Body of pancreas (tissue), 4 donors: ENCODE measurements around the gene IRS4. TPM values are rescaled to one million over a fixed set of nuclear protein-coding genes. Genes with fewer than 3 reads are reported as not detected.

Experiments
- ATAC-seq: fragments of 150-250 bp; one replicate; pipeline ENCODE4 v1.9.1; 2016
- DNase-seq, 4 donors: peaks; one replicate each; pipeline ENCODE4 v3.0.0-alpha.2; 2019
- H3K27ac ChIP-seq, 4 donors: fragments of 200-600 bp; sonication (generic); 1 replicate in 3 of 4; 2 replicates in 1 of 4; pipeline versions ENCODE4 v1.5.1 to v1.6.1; 2016 to 2019; ENCODE audit warnings: mild to moderate bottlenecking in 1 of 4, mixed read lengths in 1 of 4, moderate library complexity in 1 of 4
- H3K27me3 ChIP-seq, 2 donors: fragments of 200-600 bp; sonication (generic); one replicate each; pipeline ENCODE4 v1.6.0; 2016; ENCODE audit warnings: mild to moderate bottlenecking in 1 of 2
- H3K36me3 ChIP-seq, 2 donors: fragments of 200-600 bp; sonication (generic); replicated peaks in 1 of 2; 2 replicates each; pipeline ENCODE4 v1.5.1; 2016; ENCODE audit warnings: low read depth in 2 of 2; ENCODE audit not compliant: insufficient read depth in 1 of 2
- H3K4me1 ChIP-seq: fragments of 200-600 bp; sonication (generic); one replicate; pipeline ENCODE4 v1.6.0; 2016
- H3K4me3 ChIP-seq, 2 donors: fragments of 200-600 bp; sonication (generic); 1 replicate in 1 of 2; 2 replicates in 1 of 2; pipeline ENCODE4 v1.5.1; 2016 to 2019
- H3K9me3 ChIP-seq, 3 donors: fragments of 200-600 bp; sonication (generic); 1 replicate in 2 of 3; 2 replicates in 1 of 3; pipeline ENCODE4 v1.5.1; 2016
- POLR2A ChIP-seq, 3 donors: fragments of 450-650 bp; IDR thresholded peaks; one replicate each; pipeline ENCODE4 v1.6.1; 2016; ENCODE audit warnings: antibody characterized with exemption in 3 of 3, mild to moderate bottlenecking in 2 of 3
- WGBS, 2 donors: methylation state at CpG; one replicate each; pipeline ENCODE4 v1.1.5; 2017; 5-methylcytosine and 5-hydroxymethylcytosine counted together
- intact Hi-C: fragments of 100-400 bp; cut with DNase I; formaldehyde crosslinking; loops from one replicate; pipeline ENCODE4 v1.15.1; 2023
- total RNA-seq, 2 donors: library from RNA; depleted of rRNA; stranded (reverse); fragments of >200 nt; gene quantifications; one replicate each; pipeline ENCODE4 v1.1.0, GENCODE V29; 2016
- TF ChIP-seq, protein P1 (sequence below), 7 experiments: fragments of 450-650 bp in 4 of 7; fragments of 200-600 bp in 3 of 7; sonication (generic) in 3 of 7; IDR thresholded peaks; one replicate each; pipeline ENCODE4 v1.5.1; 2016 to 2019; ENCODE audit warnings: antibody characterized with exemption in 7 of 7

IRS4 gene
- total RNA-seq, 2 donors from 2014 or later, result 0.26 TPM; not detected in 1

DNA sequence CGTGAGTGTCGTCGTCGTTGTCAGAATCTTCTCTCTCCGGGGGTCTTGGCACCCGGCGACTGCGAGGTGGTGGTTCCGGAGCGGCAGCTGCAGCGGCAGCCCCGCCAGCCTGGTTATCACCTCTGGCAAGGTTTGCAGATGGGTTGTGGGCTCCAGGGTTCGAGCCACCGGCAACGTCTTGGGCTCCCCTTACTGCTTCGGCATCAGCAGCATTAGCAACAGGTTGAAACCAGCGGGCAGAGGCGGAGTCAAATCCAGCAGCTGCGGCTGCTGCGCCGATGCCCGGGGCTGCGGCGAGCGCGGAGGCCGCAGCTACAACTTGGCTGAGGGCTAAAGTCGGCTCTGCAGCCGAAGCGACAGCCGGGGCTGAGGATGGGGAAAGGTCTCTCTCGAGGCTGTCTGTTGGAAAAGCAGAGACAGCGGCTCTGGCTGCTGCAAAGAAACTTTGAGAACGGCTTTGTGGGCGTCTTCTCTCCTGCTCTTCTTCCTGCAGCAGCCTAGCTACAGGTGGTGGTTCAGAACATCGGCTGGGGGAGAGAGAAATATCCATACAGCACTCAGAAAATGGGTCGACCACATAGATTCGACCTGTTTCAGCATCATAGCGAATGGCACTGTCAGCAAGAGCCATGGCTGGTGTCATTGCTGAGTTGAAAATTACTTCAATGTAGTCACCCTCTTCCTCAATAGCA lies 3.6 kb downstream of the IRS4 start:
- H3K27me3 ChIP-seq, result no peaks in the 10 kb centered on the region
- DNase-seq (no peak), ATAC-seq (no peak)
- peaks cover 23% of the 10 kb centered on the region for H3K4me1 ChIP-seq
- intact Hi-C loops, result no loop called here
- WGBS, 2 donors, result 5 to 14% methylated on average over 13 to 30 of the region's 39 CpGs
- H3K4me3 ChIP-seq, result no peak overlapping the region
- no peak for TF ChIP-seq POLR2A (IDR thresholded peaks at IDR 0.05)
- TF ChIP-seq, protein P1, sequence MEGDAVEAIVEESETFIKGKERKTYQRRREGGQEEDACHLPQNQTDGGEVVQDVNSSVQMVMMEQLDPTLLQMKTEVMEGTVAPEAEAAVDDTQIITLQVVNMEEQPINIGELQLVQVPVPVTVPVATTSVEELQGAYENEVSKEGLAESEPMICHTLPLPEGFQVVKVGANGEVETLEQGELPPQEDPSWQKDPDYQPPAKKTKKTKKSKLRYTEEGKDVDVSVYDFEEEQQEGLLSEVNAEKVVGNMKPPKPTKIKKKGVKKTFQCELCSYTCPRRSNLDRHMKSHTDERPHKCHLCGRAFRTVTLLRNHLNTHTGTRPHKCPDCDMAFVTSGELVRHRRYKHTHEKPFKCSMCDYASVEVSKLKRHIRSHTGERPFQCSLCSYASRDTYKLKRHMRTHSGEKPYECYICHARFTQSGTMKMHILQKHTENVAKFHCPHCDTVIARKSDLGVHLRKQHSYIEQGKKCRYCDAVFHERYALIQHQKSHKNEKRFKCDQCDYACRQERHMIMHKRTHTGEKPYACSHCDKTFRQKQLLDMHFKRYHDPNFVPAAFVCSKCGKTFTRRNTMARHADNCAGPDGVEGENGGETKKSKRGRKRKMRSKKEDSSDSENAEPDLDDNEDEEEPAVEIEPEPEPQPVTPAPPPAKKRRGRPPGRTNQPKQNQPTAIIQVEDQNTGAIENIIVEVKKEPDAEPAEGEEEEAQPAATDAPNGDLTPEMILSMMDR (IDR thresholded peaks at IDR 0.05), result no peak
- no peaks in the 10 kb centered on the region for H3K36me3 ChIP-seq
- H3K9me3 ChIP-seq, result no peaks in the 10 kb centered on the region
- no peak overlapping the region for H3K27ac ChIP-seq

DNA sequence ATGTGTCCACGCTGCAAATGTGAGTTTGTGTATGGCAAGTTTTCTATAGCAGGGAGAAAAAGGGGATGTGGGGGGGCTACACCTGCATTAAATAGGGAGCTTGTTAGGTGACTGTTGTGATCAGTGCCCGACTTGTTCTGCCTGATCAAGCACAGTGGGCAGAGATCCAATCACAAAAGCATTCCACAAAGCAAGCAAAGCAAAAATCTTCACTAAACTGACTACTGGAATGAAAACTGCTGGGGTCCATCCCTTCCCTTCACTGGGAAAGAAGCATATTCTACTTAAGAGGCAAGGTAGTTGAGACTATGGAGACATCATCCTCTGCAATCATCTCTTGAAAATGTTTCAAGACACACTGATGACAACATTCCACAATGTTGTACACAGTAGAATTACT lies 5.2 kb downstream of the IRS4 start:
- no peaks in the 10 kb centered on the region for H3K9me3 ChIP-seq
- intact Hi-C loops, result no loop called here
- peaks cover 12% of the 10 kb centered on the region for H3K4me1 ChIP-seq
- TF ChIP-seq POLR2A (IDR thresholded peaks at IDR 0.05), result no peak
- TF ChIP-seq, protein P1 (IDR thresholded peaks at IDR 0.05), result no peak
- H3K4me3 ChIP-seq, result no peak overlapping the region
- no peaks in the 10 kb centered on the region for H3K36me3 ChIP-seq
- no peaks in the 10 kb centered on the region for H3K27me3 ChIP-seq
- 0 to 18% methylated on average over 2 of the region's 2 CpGs for WGBS, 2 donors
- ATAC-seq (no peak), DNase-seq (no peak)
- no peak overlapping the region for H3K27ac ChIP-seq

DNA sequence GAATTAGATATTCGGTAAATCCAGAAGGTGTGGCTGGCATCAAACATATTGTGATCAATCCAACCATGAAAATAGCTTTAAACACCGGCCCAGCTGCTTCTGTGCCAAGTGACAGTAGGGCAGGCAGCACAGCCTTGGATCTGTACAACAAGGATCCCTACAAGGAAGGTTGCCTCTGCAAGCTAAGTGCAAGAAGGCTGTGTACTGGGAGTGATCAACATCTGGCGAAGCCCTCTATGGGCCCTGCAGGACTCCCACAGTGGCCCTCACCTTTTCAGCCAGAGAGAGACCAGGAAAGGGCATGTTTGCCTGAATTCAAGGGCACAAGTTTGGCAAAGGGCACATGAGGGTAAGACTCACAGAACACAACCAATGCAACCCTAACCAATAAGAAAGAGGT lies 9.6 kb downstream of the IRS4 start:
- ATAC-seq (no peak), DNase-seq (no peak)
- Histone ChIP-seq H3K4me3 (no peak overlapping the region), H3K27ac (no peak overlapping the region), H3K4me1 (no peaks in the 10 kb centered on the region), H3K9me3 (no peaks in the 10 kb centered on the region), H3K27me3 (no peaks in the 10 kb centered on the region), H3K36me3 (no peaks in the 10 kb centered on the region)
- intact Hi-C loops, result no loop called here
- TF ChIP-seq, protein P1 (IDR thresholded peaks at IDR 0.05), result no peak
- TF ChIP-seq POLR2A (IDR thresholded peaks at IDR 0.05), result no peak
- WGBS, 2 donors, result 80 to 96% methylated on average over 2 to 3 of the region's 3 CpGs

DNA sequence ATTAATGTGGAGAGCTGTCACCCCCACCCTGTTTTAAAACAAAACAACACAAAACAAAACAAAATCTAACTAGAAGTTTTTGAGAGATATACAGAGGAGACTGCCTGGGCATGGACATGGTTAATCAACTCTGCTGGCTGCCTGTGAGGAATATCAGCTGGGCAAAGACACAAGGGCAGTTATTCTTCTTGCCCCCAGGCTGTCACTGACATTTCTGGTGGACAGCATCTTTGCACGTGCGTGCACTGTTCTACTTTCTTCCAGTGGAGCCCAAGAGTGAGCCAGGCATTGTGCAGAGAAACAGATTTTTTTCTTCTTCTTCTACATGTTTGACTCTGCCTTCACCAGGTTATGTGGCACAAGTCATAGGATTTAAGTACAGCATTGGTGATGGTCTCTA lies 13.8 kb downstream of the IRS4 start:
- ATAC-seq (no peak), DNase-seq (no peak)
- H3K4me1 ChIP-seq, result no peaks in the 10 kb centered on the region
- TF ChIP-seq POLR2A (IDR thresholded peaks at IDR 0.05), result no peak
- TF ChIP-seq, protein P1 (IDR thresholded peaks at IDR 0.05), result no peak
- no peak overlapping the region for H3K4me3 ChIP-seq
- H3K27ac ChIP-seq, result no peak overlapping the region
- H3K36me3 ChIP-seq, result no peaks in the 10 kb centered on the region
- intact Hi-C loops, result no loop called here
- no peaks in the 10 kb centered on the region for H3K9me3 ChIP-seq
- no peaks in the 10 kb centered on the region for H3K27me3 ChIP-seq
- WGBS, 2 donors, result 68 to 76% methylated on average over 2 of the region's 2 CpGs

DNA sequence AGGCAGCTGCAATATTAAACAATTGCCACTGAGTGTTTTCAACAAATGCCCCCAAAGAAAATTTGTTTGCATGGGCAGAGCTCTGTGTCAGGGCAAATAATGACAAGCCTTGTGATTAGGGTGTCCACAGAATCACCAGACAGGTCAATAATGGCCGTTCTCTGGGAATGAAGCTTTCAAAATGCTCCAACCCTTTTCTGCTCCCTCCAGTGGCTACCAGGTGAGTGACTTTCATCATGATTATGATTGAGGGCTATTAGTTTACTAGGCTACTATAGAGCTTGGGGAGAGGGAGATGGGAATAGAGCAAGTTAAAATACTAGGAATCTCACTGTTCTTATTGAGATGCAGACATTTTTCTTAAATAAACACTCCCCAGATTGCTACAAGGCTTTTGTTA lies 23.5 kb downstream of the IRS4 start:
- no peak for ATAC-seq
- 29% methylated on average over 1 of the region's 1 CpG; no CpG with 5 or more reads in 1 of the 2 donors for WGBS, 2 donors
- intact Hi-C loops, result no loop called here

More for the DNA sequence above, 23.5 kb downstream of the IRS4 start:
- H3K36me3 ChIP-seq, result no peaks in the 10 kb centered on the region
- H3K27me3 ChIP-seq, result no peaks in the 10 kb centered on the region
- DNase-seq, result no peak
- no peak for TF ChIP-seq POLR2A (IDR thresholded peaks at IDR 0.05)
- no peak overlapping the region for H3K4me3 ChIP-seq
- H3K9me3 ChIP-seq, result no peaks in the 10 kb centered on the region
- H3K4me1 ChIP-seq, result no peaks in the 10 kb centered on the region
- H3K27ac ChIP-seq, result no peak overlapping the region
